Spleen (tissue), 11 donors: ENCODE data around the gene ZEB2. TPM values are rescaled to one million over a fixed set of nuclear protein-coding genes. Genes with fewer than 3 reads are reported as not detected.
A peak's percentile ranks its signal among the peaks of the same experiment; 100 is the strongest.

Source experiments
- DNase-seq: peaks from one replicate; pipeline ENCODE4 v3.0.0-alpha.2; 2020
- H3K27ac ChIP-seq, 8 donors: fragments of 200-600 bp; sonication (generic) in 7 of 8; 1 replicate in 4 of 8; 2 replicates in 4 of 8; pipeline versions ENCODE4 v1.5.0 to v1.8.0; 2016 to 2021; ENCODE audit warnings: inconsistent platforms in 4 of 8, mild to moderate bottlenecking in 4 of 8, moderate library complexity in 1 of 8
- H3K27me3 ChIP-seq, 7 donors: fragments of 200-600 bp; sonication (generic) in 6 of 7; replicated peaks in 1 of 7; 1 replicate in 4 of 7; 2 replicates in 3 of 7; pipeline versions ENCODE4 v1.5.0 to v1.8.0; 2016 to 2021; ENCODE audit warnings: inconsistent platforms in 3 of 7, mild to moderate bottlenecking in 1 of 7
- H3K36me3 ChIP-seq, 6 donors: fragments of 200-600 bp; sonication (generic) in 5 of 6; 1 replicate in 4 of 6; 2 replicates in 2 of 6; pipeline versions ENCODE4 v1.5.0 to v1.8.0; 2016 to 2021; ENCODE audit warnings: inconsistent platforms in 2 of 6
- H3K4me1 ChIP-seq, 6 donors: fragments of 200-600 bp; sonication (generic) in 5 of 6; 1 replicate in 3 of 6; 2 replicates in 3 of 6; pipeline versions ENCODE4 v1.5.0 to v1.8.0; 2016 to 2021; ENCODE audit warnings: inconsistent platforms in 3 of 6
- H3K4me3 ChIP-seq, 8 donors: fragments of 200-600 bp; sonication (generic) in 7 of 8; 1 replicate in 4 of 8; 2 replicates in 4 of 8; pipeline versions ENCODE4 v1.5.0 to v1.8.0; 2016 to 2021; ENCODE audit warnings: inconsistent platforms in 4 of 8, mild to moderate bottlenecking in 4 of 8, moderate library complexity in 2 of 8
- H3K9me3 ChIP-seq, 8 donors: fragments of 200-600 bp; sonication (generic) in 7 of 8; 1 replicate in 4 of 8; 2 replicates in 4 of 8; pipeline versions ENCODE4 v1.5.0 to v1.8.0; 2016 to 2021; ENCODE audit warnings: inconsistent platforms in 4 of 8
- POLR2A ChIP-seq, 3 donors: fragments of 450-650 bp; IDR thresholded peaks; one replicate each; pipeline ENCODE4 v1.5.1; 2017; ENCODE audit warnings: antibody characterized with exemption in 3 of 3, mild to moderate bottlenecking in 1 of 3
- POLR2AphosphoS5 ChIP-seq, 3 donors: sonication (generic); formaldehyde crosslinking; IDR thresholded peaks; one replicate each; pipeline ENCODE4 v1.5.1; 2017; ENCODE audit warnings: antibody characterized with exemption in 3 of 3
- WGBS, 5 donors: extraction: QIAGEN DNeasy Blood & Tissue Kit in 3 of 5; methylation state at CpG; one replicate each; pipeline versions ENCODE4 v1.1.5 to v1.1.7; 2013 to 2018; 5-methylcytosine and 5-hydroxymethylcytosine counted together
- intact Hi-C: fragments of 100-400 bp; cut with DNase I; formaldehyde crosslinking; loops from one replicate; pipeline ENCODE4 v1.15.0; 2023; ENCODE audit warnings: low total_unique reads
- polyA plus RNA-seq, 3 donors: library from polyadenylated mRNA; stranded (reverse); fragments of 200-250 nt; gene quantifications; one replicate each; pipeline ENCODE4 v1.2.1, GENCODE V29; 2013
- total RNA-seq, 7 donors: library from RNA; depleted of rRNA in 3 of 7; stranded (reverse); fragments of >200 nt in 3 of 7; fragmentation: NEBNext Ultra II Directional in 4 of 7; extraction: Animal tissue kit (Norgen Biotek cat#: 25700) in 4 of 7; gene quantifications; one replicate each; pipeline versions ENCODE4 v1.1.0 to v1.2.1, GENCODE V29; 2016 to 2021
- TF ChIP-seq, protein P1 (sequence below), 11 experiments: fragments of 200-600 bp in 7 of 11; fragments of 450-650 bp in 4 of 11; sonication (generic) in 4 of 11; IDR thresholded peaks in 8 of 11; conservative IDR thresholded peaks in 3 of 11; 1 replicate in 7 of 11; 2 replicates in 4 of 11; pipeline versions ENCODE4 v1.4.0 to v1.8.0; 2016 to 2021; ENCODE audit warnings: antibody characterized with exemption in 11 of 11, inconsistent platforms in 4 of 11, mild to moderate bottlenecking in 1 of 11
- donor health status: healthy with polysubstance abuse.
- donor health status: DM: no; HTN: no; CAD: no; lungs with moderate emphysema.
- donor health status: DM: no; HTN: no; CAD: no.
- donor health status: Bipolar disorder and iron deficiency.
- donor health status: healthy.
- donor health status: DM: no; HTN: no; CAD: no.
- donor health status: DM: yes; HTN: yes; CAD: no.

Gene ZEB2
- total and polyA plus RNA-seq, 10 donors = 25.5 to 362 (median 240) TPM

DNA sequence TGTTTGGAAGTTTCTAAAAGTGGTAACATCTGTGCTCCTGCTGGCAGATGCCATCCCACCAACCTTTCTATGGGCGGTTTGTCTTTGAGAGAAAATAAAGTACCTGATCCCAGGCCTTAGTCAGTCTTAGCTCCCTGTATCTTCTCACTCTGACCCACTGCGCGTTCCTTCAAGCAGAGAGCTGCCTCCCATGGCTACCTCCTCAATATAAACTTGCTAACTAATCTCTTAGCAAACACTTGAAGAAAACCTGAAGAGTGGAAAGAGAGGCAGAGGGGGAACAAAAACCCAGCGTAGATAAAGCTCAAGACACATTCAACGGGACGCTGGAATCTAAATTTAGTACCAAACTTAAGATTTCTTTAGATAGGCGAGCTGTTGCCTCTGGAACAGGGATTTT is 17.6 kb downstream of the ZEB2 start:
- DNase-seq = no peak
- TF ChIP-seq POLR2AphosphoS5 (IDR thresholded peaks at IDR 0.05) = peak in 1 of 3 donors; percentile 15
- TF ChIP-seq POLR2A (IDR thresholded peaks at IDR 0.05) = no peak
- H3K9me3 ChIP-seq = no peaks in the 10 kb centered on the region
- WGBS, 5 donors = 75 to 83% (median 80%) methylated on average over 7 of the region's 7 CpGs
- H3K27me3 ChIP-seq = no peaks in the 10 kb centered on the region
- H3K4me1 ChIP-seq = peaks cover 24 to 96% (median 78%) of the 10 kb centered on the region in 6 donors
- intact Hi-C loops = no loop called here
- H3K27ac ChIP-seq = peak overlapping the region in 7 of 8 donors; percentile 9 to 99 (median 98)
- H3K4me3 ChIP-seq = no peak overlapping the region
- H3K36me3 ChIP-seq = peaks cover 0 to 62% (median 11%) of the 10 kb centered on the region in 6 donors

DNA sequence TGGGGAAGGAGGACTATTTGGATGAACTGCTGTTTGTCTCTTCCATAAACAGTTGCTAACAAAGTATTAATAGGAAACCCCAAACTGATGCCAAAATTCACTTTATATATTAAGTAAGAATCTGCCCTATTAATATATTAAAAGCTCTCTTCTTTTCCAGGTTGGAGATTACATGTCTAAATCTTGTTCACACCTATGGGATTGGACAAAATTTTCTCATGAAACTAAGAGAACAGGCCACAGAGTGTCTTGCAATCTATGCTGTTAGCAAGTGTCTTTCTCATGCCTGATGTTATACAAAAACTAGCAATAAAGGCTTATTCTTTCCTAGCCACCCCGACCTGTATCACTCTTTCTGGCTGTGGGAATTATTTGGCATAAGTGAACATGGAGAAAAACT is 18.3 kb downstream of the ZEB2 start:
- intact Hi-C loops = no loop called here
- WGBS, 5 donors = 82 to 94% (median 85%) methylated on average over 1 of the region's 1 CpG
- no peak for DNase-seq
- no peaks in the 10 kb centered on the region for H3K9me3 ChIP-seq
- no peak overlapping the region for H3K4me3 ChIP-seq
- no peak for TF ChIP-seq POLR2A (IDR thresholded peaks at IDR 0.05)
- TF ChIP-seq POLR2AphosphoS5 (IDR thresholded peaks at IDR 0.05) = no peak
- TF ChIP-seq, protein P1, sequence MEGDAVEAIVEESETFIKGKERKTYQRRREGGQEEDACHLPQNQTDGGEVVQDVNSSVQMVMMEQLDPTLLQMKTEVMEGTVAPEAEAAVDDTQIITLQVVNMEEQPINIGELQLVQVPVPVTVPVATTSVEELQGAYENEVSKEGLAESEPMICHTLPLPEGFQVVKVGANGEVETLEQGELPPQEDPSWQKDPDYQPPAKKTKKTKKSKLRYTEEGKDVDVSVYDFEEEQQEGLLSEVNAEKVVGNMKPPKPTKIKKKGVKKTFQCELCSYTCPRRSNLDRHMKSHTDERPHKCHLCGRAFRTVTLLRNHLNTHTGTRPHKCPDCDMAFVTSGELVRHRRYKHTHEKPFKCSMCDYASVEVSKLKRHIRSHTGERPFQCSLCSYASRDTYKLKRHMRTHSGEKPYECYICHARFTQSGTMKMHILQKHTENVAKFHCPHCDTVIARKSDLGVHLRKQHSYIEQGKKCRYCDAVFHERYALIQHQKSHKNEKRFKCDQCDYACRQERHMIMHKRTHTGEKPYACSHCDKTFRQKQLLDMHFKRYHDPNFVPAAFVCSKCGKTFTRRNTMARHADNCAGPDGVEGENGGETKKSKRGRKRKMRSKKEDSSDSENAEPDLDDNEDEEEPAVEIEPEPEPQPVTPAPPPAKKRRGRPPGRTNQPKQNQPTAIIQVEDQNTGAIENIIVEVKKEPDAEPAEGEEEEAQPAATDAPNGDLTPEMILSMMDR (IDR thresholded peaks at IDR 0.05 in 8 of 11, conservative IDR thresholded peaks at IDR 0.05 in 3 of 11) = no peak
- peak overlapping the region in 6 of 8 donors; percentile 9 to 99 (median 96) for H3K27ac ChIP-seq
- no peaks in the 10 kb centered on the region for H3K27me3 ChIP-seq
- peaks cover 24 to 96% (median 79%) of the 10 kb centered on the region in 6 donors for H3K4me1 ChIP-seq
- H3K36me3 ChIP-seq = peaks cover 0 to 69% (median 11%) of the 10 kb centered on the region in 6 donors

DNA sequence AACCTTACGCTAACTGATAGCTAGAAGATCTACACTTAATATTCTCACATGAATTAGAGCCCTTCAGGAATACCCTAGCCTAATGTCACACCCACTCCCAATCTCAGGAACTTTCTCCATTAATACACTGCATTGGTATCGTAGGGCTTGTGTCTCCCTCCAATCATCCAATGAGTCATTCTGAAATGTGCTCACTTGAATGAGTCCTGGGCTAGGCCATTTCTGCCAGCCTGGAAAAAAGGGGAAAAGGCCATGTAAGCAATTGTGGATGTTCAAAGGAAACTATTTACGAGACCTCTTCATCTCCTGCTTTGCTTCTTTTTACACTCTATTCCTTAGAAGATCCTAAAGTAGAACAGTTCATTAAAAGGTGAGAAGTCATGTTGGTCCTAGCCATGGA is 18.8 kb downstream of the ZEB2 start:
- H3K36me3 ChIP-seq = peaks cover 0 to 73% (median 11%) of the 10 kb centered on the region in 6 donors
- intact Hi-C loops = no loop called here
- 76 to 94% (median 81%) methylated on average over 3 of the region's 3 CpGs for WGBS, 5 donors
- H3K4me1 ChIP-seq = peaks cover 19 to 96% (median 79%) of the 10 kb centered on the region in 6 donors
- no peak for DNase-seq
- no peaks in the 10 kb centered on the region for H3K9me3 ChIP-seq
- no peak for TF ChIP-seq POLR2A (IDR thresholded peaks at IDR 0.05)
- TF ChIP-seq, protein P1 (IDR thresholded peaks at IDR 0.05 in 8 of 11, conservative IDR thresholded peaks at IDR 0.05 in 3 of 11) = no peak
- no peak for TF ChIP-seq POLR2AphosphoS5 (IDR thresholded peaks at IDR 0.05)
- peak overlapping the region in 5 of 8 donors; percentile 9 to 99 (median 98) for H3K27ac ChIP-seq
- H3K27me3 ChIP-seq = no peaks in the 10 kb centered on the region
- no peak overlapping the region for H3K4me3 ChIP-seq

DNA sequence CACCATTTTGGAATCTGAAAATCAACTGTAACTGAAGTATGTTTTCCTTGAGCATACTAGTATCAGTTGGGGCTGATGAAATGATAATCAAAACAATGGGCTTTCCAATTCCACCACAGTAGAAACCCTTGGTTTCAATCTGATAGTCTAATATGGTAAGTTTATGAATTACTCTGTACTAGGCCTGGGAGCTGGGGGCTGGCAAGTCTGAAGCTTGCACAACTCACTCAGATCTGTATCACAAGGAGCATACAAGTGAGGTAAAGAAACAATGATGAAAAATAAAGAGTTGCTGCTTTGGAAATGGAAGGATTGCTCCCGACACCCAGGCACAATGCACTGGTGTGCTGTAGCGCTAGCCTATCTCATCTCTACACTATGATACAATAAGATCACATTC is 19.4 kb downstream of the ZEB2 start:
- H3K36me3 ChIP-seq = peaks cover 0 to 79% (median 11%) of the 10 kb centered on the region in 6 donors
- no peak overlapping the region for H3K4me3 ChIP-seq
- H3K9me3 ChIP-seq = no peaks in the 10 kb centered on the region
- WGBS, 5 donors = 92 to 100% (median 96%) methylated on average over 2 of the region's 2 CpGs
- no peaks in the 10 kb centered on the region for H3K27me3 ChIP-seq
- DNase-seq = no peak
- peaks cover 14 to 96% (median 79%) of the 10 kb centered on the region in 6 donors for H3K4me1 ChIP-seq
- TF ChIP-seq POLR2A (IDR thresholded peaks at IDR 0.05) (no peak), POLR2AphosphoS5 (IDR thresholded peaks at IDR 0.05) (no peak)
- TF ChIP-seq, protein P1 (IDR thresholded peaks at IDR 0.05 in 8 of 11, conservative IDR thresholded peaks at IDR 0.05 in 3 of 11) = no peak
- intact Hi-C loops = no loop called here
- H3K27ac ChIP-seq = peak overlapping the region in 4 of 8 donors; percentile 95 to 99 (median 98)
